GM12878 (cell line): Measurements from ENCODE around the gene DCC. TPM values are rescaled to one million over a fixed set of nuclear protein-coding genes. Genes with fewer than 3 reads are reported as not detected.

Experiments
- ATAC-seq: fragments of 200-7000 bp; cut with Tn5 transposase; 3 replicates; pipeline ENCODE4 v1.9.1; 2020; ENCODE audit warnings: mild to moderate bottlenecking, moderate library complexity
- BruUV-seq: library from RNA; stranded (reverse); fragments of 400-500 nt; replicated peaks from 2 replicates; lab custom pipeline; 2021; lab: Mats Ljungman, UMichigan
- CTCF ChIA-PET: fragments of 300-600 bp; sonication (Branson Sonifier 250); formaldehyde crosslinking; extraction: SDS; loops from one replicate; lab custom pipeline; 2021; ENCODE audit warnings: inconsistent platforms; lab: Yijun Ruan, JAX
- POLR2A ChIA-PET: fragments of 350-600 bp; formaldehyde crosslinking; extraction: SDS; loops from one replicate; lab custom pipeline; 2021; ENCODE audit warnings: inconsistent platforms; lab: Charles Lee
- RAD21 ChIA-PET: fragments of 300-600 bp; sonication (Branson Sonifier 250); formaldehyde crosslinking; loops from one replicate; lab custom pipeline; 2023; ENCODE audit warnings: antibody characterized with exemption; ENCODE audit not compliant: unreplicated experiment; lab: Charles Lee
- SMC1A ChIA-PET: fragments of 300-600 bp; sonication (Branson Sonifier 250); formaldehyde crosslinking; loops from one replicate; lab custom pipeline; 2023; ENCODE audit not compliant: unreplicated experiment, uncharacterized antibody; lab: Charles Lee
- DNase-seq: peaks from one replicate; pipeline ENCODE4 v3.0.0-alpha.2; 2011; ENCODE audit warnings: low read depth, low spot score
- FAIRE-seq: peaks from 3 replicates; lab custom pipeline; 2011; peaks lifted over from hg19 to GRCh38; lab: Jason Lieb, UNC
- H2AFZ ChIP-seq: 2 replicates; pipeline ENCODE4 v1.6.0; 2011; ENCODE audit warnings: low read depth, low read length, control low read depth; ENCODE audit not compliant: control insufficient read depth
- H3K27ac ChIP-seq: 2 replicates; pipeline ENCODE4 v1.5.1; 2011; ENCODE audit warnings: control low read depth; ENCODE audit not compliant: control insufficient read depth, insufficient read depth
- H3K27me3 ChIP-seq, 2 experiments: replicated peaks in 1 of 2; 2 replicates each; pipeline versions ENCODE4 v1.6.0 to v1.6.1; 2011; ENCODE audit warnings: low read length in 1 of 2; ENCODE audit not compliant: control insufficient read depth in 2 of 2, insufficient read depth in 2 of 2
- H3K36me3 ChIP-seq, 2 experiments: 2 replicates each; pipeline ENCODE4 v1.5.1; 2011; ENCODE audit warnings: low read length in 1 of 2; ENCODE audit not compliant: control insufficient read depth in 2 of 2, insufficient read depth in 2 of 2
- H3K4me1 ChIP-seq: 2 replicates; pipeline ENCODE4 v1.6.1; 2011; ENCODE audit warnings: mild to moderate bottlenecking, low read length, moderate library complexity, mixed read lengths; ENCODE audit not compliant: control insufficient read depth, insufficient read depth
- H3K4me2 ChIP-seq: 2 replicates; pipeline ENCODE4 v1.6.0; 2011; ENCODE audit warnings: control low read depth; ENCODE audit not compliant: control insufficient read depth, insufficient read depth
- H3K4me3 ChIP-seq: fragments of 200-600 bp; sonication (generic); 2 replicates; pipeline ENCODE4 v1.5.1; 2016
- H3K79me2 ChIP-seq: 2 replicates; pipeline ENCODE4 v1.6.0; 2011; ENCODE audit warnings: low read length; ENCODE audit not compliant: control insufficient read depth, insufficient read depth
- H3K9ac ChIP-seq: 2 replicates; pipeline ENCODE4 v1.8.0; 2011; ENCODE audit warnings: low read length, control low read depth, mixed read lengths; ENCODE audit not compliant: control insufficient read depth, insufficient read depth
- H3K9me3 ChIP-seq: replicated peaks from 3 replicates; pipeline ENCODE4 v1.5.1; 2011; ENCODE audit warnings: mild to moderate bottlenecking, low read length; ENCODE audit not compliant: control insufficient read depth, insufficient read depth
- H4K20me1 ChIP-seq: 2 replicates; pipeline ENCODE4 v1.6.0; 2011; ENCODE audit not compliant: control insufficient read depth, insufficient read depth
- KLF5 ChIP-seq: fragments of 450-650 bp; IDR thresholded peaks from 2 replicates; pipeline ENCODE4 v1.6.1; 2014; ENCODE audit warnings: mild to moderate bottlenecking; ENCODE audit not compliant: partially characterized antibody
- TBL1XR1 ChIP-seq: IDR thresholded peaks from 2 replicates; pipeline ENCODE4 v1.6.1; 2012; ENCODE audit warnings: low read depth, low read length, improper control_type of control experiment
- ZNF274 ChIP-seq: IDR thresholded peaks from one replicate; pipeline ENCODE4 v1.8.0; 2011; ENCODE audit not compliant: insufficient read length, insufficient read depth
- WGBS: methylation state at CpG from one replicate; pipeline ENCODE4 v1.1.6; 2016; ENCODE audit warnings: low lambda C conversion rate; ENCODE audit not compliant: insufficient replicate concordance, insufficient coverage; ENCODE audit errors: missing lambda C conversion rate; 5-methylcytosine and 5-hydroxymethylcytosine counted together
- in situ Hi-C: fragments of 300-500 bp; cut with MboI; formaldehyde crosslinking; loops from 9 replicates; pipeline ENCODE4 v1.14.3; 2018; ENCODE audit warnings: mixed read lengths
- intact Hi-C: fragments of 100-400 bp; cut with micrococcal nuclease; formaldehyde crosslinking; loops from one replicate; pipeline ENCODE4 v1.14.2; 2022; ENCODE audit not compliant: unreplicated experiment
- polyA plus RNA-seq, 11 experiments: library from polyadenylated mRNA; depleted of rRNA in 4 of 11; unstranded in 6 of 11; stranded (reverse) in 5 of 11; fragments of >200 nt; fragmentation: Nextera tagmentation in 4 of 11; fragmentation: Illumina TruSeq in 1 of 11; extraction: Ambion mirVana in 4 of 11; extraction: Trizol in 1 of 11; gene quantifications; 1 replicate in 1 of 11; 2 replicates in 10 of 11; pipeline versions ENCODE4 v1.2.1 to v1.2.3, GENCODE V29; 2011 to 2016; ENCODE audit warnings: inconsistent platforms in 2 of 11, missing spikeins in 2 of 11, low read depth in 1 of 11
- total RNA-seq, 4 experiments: library from RNA; depleted of rRNA in 3 of 4; stranded (reverse); fragments of >200 nt in 3 of 4; fragmentation: Illumina TruSeq in 1 of 4; extraction: Trizol in 1 of 4; gene quantifications; 2 replicates each; pipeline versions ENCODE4 v1.2.1 to v1.2.3, GENCODE V29; 2013 to 2021
- TF ChIP-seq, protein P1 (sequence below): IDR thresholded peaks from 2 replicates; pipeline ENCODE4 v1.6.1; 2012; ENCODE audit warnings: improper control_type of control experiment, low read depth, low read length; ENCODE audit not compliant: insufficient replicate concordance
- TF ChIP-seq, protein P2 (sequence below): fragments of 450-650 bp; IDR thresholded peaks from 2 replicates; pipeline ENCODE4 v1.6.1; 2018; ENCODE audit warnings: borderline replicate concordance, mild to moderate bottlenecking; ENCODE audit not compliant: partially characterized antibody
- TF ChIP-seq, protein P3 (sequence below): fragments of 450-650 bp; formaldehyde crosslinking; IDR thresholded peaks from 2 replicates; pipeline ENCODE4 v1.4.0; 2022; ENCODE audit warnings: mild to moderate bottlenecking, moderate library complexity
- TF ChIP-seq, protein P4 (sequence below): fragments of 450-650 bp; IDR thresholded peaks from 2 replicates; pipeline ENCODE4 v1.6.1; 2016; ENCODE audit warnings: mild to moderate bottlenecking
- TF ChIP-seq, protein P5 (sequence below): IDR thresholded peaks from 2 replicates; pipeline ENCODE4 v1.6.1; 2012; ENCODE audit warnings: low read depth, low read length, improper control_type of control experiment

Gene DCC
- total and polyA plus RNA-seq, 10 of the 15 experiments (the other 5 are each of a cell fraction or from before 2014, with no cell fraction given), result 0.01 TPM; not detected in 9

DNA sequence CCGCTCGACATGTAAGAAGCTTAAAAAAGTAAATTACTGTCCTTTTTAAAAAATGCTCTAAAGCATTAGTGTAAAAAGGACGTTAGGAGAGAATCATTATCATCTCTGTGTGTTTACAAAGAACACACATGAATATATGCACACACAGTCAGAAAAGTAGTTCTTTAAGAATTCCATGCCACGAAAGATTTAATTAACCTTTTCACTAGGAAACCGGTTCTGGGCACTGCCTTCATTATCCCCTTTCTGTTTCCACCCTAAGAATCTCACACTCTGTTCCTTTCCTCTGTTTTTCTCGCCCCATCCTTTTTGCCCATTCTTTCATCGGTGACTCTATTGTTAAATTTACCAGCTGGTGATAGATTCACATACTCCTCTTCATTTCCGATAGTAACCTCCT lies 338.6 kb downstream of the DCC start (continued):
- TF ChIP-seq, protein P1, sequence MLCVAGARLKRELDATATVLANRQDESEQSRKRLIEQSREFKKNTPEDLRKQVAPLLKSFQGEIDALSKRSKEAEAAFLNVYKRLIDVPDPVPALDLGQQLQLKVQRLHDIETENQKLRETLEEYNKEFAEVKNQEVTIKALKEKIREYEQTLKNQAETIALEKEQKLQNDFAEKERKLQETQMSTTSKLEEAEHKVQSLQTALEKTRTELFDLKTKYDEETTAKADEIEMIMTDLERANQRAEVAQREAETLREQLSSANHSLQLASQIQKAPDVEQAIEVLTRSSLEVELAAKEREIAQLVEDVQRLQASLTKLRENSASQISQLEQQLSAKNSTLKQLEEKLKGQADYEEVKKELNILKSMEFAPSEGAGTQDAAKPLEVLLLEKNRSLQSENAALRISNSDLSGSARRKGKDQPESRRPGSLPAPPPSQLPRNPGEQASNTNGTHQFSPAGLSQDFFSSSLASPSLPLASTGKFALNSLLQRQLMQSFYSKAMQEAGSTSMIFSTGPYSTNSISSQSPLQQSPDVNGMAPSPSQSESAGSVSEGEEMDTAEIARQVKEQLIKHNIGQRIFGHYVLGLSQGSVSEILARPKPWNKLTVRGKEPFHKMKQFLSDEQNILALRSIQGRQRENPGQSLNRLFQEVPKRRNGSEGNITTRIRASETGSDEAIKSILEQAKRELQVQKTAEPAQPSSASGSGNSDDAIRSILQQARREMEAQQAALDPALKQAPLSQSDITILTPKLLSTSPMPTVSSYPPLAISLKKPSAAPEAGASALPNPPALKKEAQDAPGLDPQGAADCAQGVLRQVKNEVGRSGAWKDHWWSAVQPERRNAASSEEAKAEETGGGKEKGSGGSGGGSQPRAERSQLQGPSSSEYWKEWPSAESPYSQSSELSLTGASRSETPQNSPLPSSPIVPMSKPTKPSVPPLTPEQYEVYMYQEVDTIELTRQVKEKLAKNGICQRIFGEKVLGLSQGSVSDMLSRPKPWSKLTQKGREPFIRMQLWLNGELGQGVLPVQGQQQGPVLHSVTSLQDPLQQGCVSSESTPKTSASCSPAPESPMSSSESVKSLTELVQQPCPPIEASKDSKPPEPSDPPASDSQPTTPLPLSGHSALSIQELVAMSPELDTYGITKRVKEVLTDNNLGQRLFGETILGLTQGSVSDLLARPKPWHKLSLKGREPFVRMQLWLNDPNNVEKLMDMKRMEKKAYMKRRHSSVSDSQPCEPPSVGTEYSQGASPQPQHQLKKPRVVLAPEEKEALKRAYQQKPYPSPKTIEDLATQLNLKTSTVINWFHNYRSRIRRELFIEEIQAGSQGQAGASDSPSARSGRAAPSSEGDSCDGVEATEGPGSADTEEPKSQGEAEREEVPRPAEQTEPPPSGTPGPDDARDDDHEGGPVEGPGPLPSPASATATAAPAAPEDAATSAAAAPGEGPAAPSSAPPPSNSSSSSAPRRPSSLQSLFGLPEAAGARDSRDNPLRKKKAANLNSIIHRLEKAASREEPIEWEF, result no peak
- TF ChIP-seq, protein P2, sequence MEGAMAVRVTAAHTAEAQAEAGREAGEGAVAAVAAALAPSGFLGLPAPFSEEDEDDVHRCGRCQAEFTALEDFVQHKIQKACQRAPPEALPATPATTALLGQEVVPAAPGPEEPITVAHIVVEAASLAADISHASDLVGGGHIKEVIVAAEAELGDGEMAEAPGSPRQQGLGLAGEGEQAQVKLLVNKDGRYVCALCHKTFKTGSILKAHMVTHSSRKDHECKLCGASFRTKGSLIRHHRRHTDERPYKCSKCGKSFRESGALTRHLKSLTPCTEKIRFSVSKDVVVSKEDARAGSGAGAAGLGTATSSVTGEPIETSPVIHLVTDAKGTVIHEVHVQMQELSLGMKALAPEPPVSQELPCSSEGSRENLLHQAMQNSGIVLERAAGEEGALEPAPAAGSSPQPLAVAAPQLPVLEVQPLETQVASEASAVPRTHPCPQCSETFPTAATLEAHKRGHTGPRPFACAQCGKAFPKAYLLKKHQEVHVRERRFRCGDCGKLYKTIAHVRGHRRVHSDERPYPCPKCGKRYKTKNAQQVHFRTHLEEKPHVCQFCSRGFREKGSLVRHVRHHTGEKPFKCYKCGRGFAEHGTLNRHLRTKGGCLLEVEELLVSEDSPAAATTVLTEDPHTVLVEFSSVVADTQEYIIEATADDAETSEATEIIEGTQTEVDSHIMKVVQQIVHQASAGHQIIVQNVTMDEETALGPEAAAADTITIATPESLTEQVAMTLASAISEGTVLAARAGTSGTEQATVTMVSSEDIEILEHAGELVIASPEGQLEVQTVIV, result no peak

DNA sequence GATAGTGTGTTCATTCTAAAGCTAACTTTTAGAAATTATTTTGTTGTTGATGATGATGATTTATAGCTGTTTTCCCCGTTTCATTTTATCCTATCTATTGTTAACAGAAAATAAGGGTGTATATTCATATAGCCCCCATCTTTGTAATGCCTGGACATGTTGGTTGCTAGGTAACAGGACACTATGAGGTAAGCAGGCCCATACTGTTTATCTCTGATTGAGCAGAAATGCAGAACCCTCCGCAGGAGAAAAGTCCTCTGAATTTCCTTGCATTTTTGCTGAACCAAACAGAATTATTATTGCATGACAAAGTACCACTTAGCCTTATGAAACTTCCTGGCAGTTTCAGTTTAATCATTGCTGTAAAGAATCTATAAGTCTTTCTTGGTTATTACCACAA lies 339.4 kb downstream of the DCC start:
- ChIA-PET RAD21 (no interaction called here), SMC1A (interaction anchor here (1.6 kb wide), 1 partner anchor 110 kb away, joined by 4 read pairs; no protein-coding TSS in a partner anchor), CTCF (interaction anchor here (0.9 to 1.0 kb wide), 2 partner anchors 9 to 193 kb away, joined by 3 read pairs; no protein-coding TSS in a partner anchor), POLR2A (no interaction called here)
- no peak overlapping the region for H3K9ac ChIP-seq
- no peak overlapping the region for H3K4me3 ChIP-seq
- H3K36me3 ChIP-seq, result no peaks in the 10 kb centered on the region
- FAIRE-seq (no peak), ATAC-seq (no peak), DNase-seq (no peak)
- intact Hi-C loops (no loop called here), in situ Hi-C loops (no loop called here)
- no TSS peak for BruUV-seq
- no peaks in the 10 kb centered on the region for H3K9me3 ChIP-seq
- 36% methylated on average over 2 of the region's 2 CpGs for WGBS
- no peaks in the 10 kb centered on the region for H3K27me3 ChIP-seq
- H3K79me2 ChIP-seq, result no peaks in the 10 kb centered on the region
- no peak overlapping the region for H2AFZ ChIP-seq
- no peak overlapping the region for H3K4me2 ChIP-seq
- H3K4me1 ChIP-seq, result no peaks in the 10 kb centered on the region
- H3K27ac ChIP-seq, result no peak overlapping the region
- no peaks in the 10 kb centered on the region for H4K20me1 ChIP-seq
- TF ChIP-seq TBL1XR1 (no peak), ZNF274 (no peak), KLF5 (no peak)
- TF ChIP-seq, protein P3, sequence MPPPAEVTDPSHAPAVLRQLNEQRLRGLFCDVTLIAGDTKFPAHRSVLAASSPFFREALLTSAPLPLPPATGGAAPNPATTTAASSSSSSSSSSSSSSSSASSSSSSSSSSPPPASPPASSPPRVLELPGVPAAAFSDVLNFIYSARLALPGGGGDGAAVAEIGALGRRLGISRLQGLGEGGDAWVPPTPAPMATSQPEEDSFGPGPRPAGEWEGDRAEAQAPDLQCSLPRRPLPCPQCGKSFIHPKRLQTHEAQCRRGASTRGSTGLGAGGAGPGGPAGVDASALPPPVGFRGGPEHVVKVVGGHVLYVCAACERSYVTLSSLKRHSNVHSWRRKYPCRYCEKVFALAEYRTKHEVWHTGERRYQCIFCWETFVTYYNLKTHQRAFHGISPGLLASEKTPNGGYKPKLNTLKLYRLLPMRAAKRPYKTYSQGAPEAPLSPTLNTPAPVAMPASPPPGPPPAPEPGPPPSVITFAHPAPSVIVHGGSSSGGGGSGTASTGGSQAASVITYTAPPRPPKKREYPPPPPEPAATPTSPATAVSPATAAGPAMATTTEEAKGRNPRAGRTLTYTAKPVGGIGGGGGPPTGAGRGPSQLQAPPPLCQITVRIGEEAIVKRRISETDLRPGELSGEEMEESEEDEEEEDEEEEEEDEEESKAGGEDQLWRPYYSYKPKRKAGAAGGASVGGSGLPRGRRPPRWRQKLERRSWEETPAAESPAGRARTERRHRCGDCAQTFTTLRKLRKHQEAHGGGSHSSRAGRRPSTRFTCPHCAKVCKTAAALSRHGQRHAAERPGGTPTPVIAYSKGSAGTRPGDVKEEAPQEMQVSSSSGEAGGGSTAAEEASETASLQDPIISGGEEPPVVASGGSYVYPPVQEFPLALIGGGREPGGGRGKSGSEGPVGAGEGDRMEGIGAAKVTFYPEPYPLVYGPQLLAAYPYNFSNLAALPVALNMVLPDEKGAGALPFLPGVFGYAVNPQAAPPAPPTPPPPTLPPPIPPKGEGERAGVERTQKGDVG (CRISPR knock-in tag), result no peak
- TF ChIP-seq, protein P4, sequence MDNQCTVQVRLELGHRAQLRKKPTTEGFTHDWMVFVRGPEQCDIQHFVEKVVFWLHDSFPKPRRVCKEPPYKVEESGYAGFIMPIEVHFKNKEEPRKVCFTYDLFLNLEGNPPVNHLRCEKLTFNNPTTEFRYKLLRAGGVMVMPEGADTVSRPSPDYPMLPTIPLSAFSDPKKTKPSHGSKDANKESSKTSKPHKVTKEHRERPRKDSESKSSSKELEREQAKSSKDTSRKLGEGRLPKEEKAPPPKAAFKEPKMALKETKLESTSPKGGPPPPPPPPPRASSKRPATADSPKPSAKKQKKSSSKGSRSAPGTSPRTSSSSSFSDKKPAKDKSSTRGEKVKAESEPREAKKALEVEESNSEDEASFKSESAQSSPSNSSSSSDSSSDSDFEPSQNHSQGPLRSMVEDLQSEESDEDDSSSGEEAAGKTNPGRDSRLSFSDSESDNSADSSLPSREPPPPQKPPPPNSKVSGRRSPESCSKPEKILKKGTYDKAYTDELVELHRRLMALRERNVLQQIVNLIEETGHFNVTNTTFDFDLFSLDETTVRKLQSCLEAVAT, result no peak
- TF ChIP-seq, protein P5, sequence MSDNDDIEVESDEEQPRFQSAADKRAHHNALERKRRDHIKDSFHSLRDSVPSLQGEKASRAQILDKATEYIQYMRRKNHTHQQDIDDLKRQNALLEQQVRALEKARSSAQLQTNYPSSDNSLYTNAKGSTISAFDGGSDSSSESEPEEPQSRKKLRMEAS, result no peak
